HepG2 (cell line): ENCODE results near the gene SLC25A15. TPM values are rescaled to one million over a fixed set of nuclear protein-coding genes. Genes with fewer than 3 reads are reported as not detected.

Experiments
- ATF2 ChIP-seq: sonication (generic); formaldehyde crosslinking; IDR thresholded peaks from 2 replicates; pipeline ENCODE4 v1.4.0; 2020; ENCODE audit warnings: missing genetic modification reagents
- FUBP1 ChIP-seq: sonication (generic); formaldehyde crosslinking; IDR thresholded peaks from 2 replicates; pipeline ENCODE4 v1.5.1; 2020; ENCODE audit warnings: missing genetic modification reagents, mild to moderate bottlenecking, borderline replicate concordance
- HMGA1 ChIP-seq: sonication (generic); formaldehyde crosslinking; conservative IDR thresholded peaks from 2 replicates; pipeline ENCODE4 v1.4.0; 2020; ENCODE audit warnings: missing genetic modification reagents
- HNF1A ChIP-seq, 2 experiments: sonication (generic) in 1 of 2; formaldehyde crosslinking in 1 of 2; IDR thresholded peaks; 2 replicates each; pipeline versions ENCODE4 v1.4.0 to v1.6.1; 2016 to 2020; ENCODE audit warnings: borderline replicate concordance in 1 of 2, low read depth in 1 of 2, mild to moderate bottlenecking in 1 of 2, missing genetic modification reagents in 1 of 2
- IRX3 ChIP-seq: sonication (generic); formaldehyde crosslinking; IDR thresholded peaks from 2 replicates; pipeline ENCODE4 v1.8.1; 2023; ENCODE audit warnings: mild to moderate bottlenecking, low read depth, missing genetic modification reagents, borderline replicate concordance
- KLF13 ChIP-seq: sonication (generic); formaldehyde crosslinking; IDR thresholded peaks from 2 replicates; pipeline ENCODE4 v1.4.0; 2020; ENCODE audit warnings: mild to moderate bottlenecking, missing genetic modification reagents
- MEIS1 ChIP-seq: sonication (generic); formaldehyde crosslinking; IDR thresholded peaks from 2 replicates; pipeline ENCODE4 v1.9.0; 2021; ENCODE audit warnings: mild to moderate bottlenecking, missing genetic modification reagents, moderate library complexity, borderline replicate concordance
- MTA3 ChIP-seq: sonication (generic); formaldehyde crosslinking; IDR thresholded peaks from 2 replicates; pipeline ENCODE4 v1.4.0; 2020; ENCODE audit warnings: missing genetic modification reagents
- RXRB ChIP-seq: IDR thresholded peaks from 2 replicates; pipeline ENCODE4 v1.6.1; 2016; ENCODE audit warnings: borderline replicate concordance, missing genetic modification reagents, missing compliant biosample characterization
- SALL1 ChIP-seq: sonication (generic); formaldehyde crosslinking; IDR thresholded peaks from 2 replicates; pipeline ENCODE4 v1.8.0; 2022; ENCODE audit warnings: mild to moderate bottlenecking, missing genetic modification reagents
- WIZ ChIP-seq: sonication (generic); formaldehyde crosslinking; IDR thresholded peaks from 2 replicates; pipeline ENCODE4 v1.5.1; 2020; ENCODE audit warnings: mild to moderate bottlenecking, missing genetic modification reagents
- ZBTB46 ChIP-seq: sonication (generic); formaldehyde crosslinking; IDR thresholded peaks from 2 replicates; pipeline ENCODE4 v1.4.0; 2020; ENCODE audit warnings: mild to moderate bottlenecking, missing genetic modification reagents, borderline replicate concordance
- ZNF572 ChIP-seq: sonication (generic); formaldehyde crosslinking; IDR thresholded peaks from 2 replicates; pipeline ENCODE4 v1.5.1; 2020; ENCODE audit warnings: mild to moderate bottlenecking, missing genetic modification reagents
- ZNF775 ChIP-seq: sonication (generic); formaldehyde crosslinking; IDR thresholded peaks from 2 replicates; pipeline ENCODE4 v1.4.0; 2020; ENCODE audit warnings: missing genetic modification reagents, mild to moderate bottlenecking, moderate library complexity, borderline replicate concordance
- ZNF839 ChIP-seq: sonication (generic); formaldehyde crosslinking; IDR thresholded peaks from 2 replicates; pipeline ENCODE4 v1.4.0; 2020; ENCODE audit warnings: missing genetic modification reagents, mild to moderate bottlenecking, borderline replicate concordance
- polyA plus RNA-seq, 8 experiments: library from polyadenylated mRNA; depleted of rRNA in 3 of 8; stranded (reverse) in 7 of 8; unstranded in 1 of 8; fragments of >200 nt; fragmentation: Illumina TruSeq in 4 of 8; extraction: Trizol in 4 of 8; gene quantifications; 2 replicates each; pipeline versions ENCODE4 v1.2.1 to v1.2.3, GENCODE V29; 2011 to 2016; ENCODE audit warnings: low read depth in 4 of 8, missing spikeins in 1 of 8, mixed read lengths in 1 of 8; ENCODE audit not compliant: insufficient read depth in 1 of 8
- total RNA-seq, 5 experiments: library from RNA; depleted of rRNA; stranded (reverse); fragments of >200 nt; fragmentation: Illumina TruSeq; extraction: Trizol; gene quantifications; 2 replicates each; pipeline ENCODE4 v1.2.3, GENCODE V29; 2016; ENCODE audit warnings: low read depth in 1 of 5

The SLC25A15 gene
- total and polyA plus RNA-seq, 2 of the 13 experiments (the other 11 are each of a cell fraction or from before 2014, with no cell fraction given): 17.3 to 39.1 TPM

GRCh38 chr13:40770934-40771618 is 18.3 kb upstream of the SLC25A15 start, which contains the start of gene MRPS31 (continued):
- TF ChIP-seq ATF2 (CRISPR knock-in tag) (peak; percentile 92), WIZ (peak; percentile 45; the same call in 1 of the 2 replicates), ZBTB46 (CRISPR knock-in tag) (no peak), ZNF839 (peak; percentile 65; the same call in 1 of the 2 replicates), MTA3 (CRISPR knock-in tag) (no peak), HMGA1 (CRISPR knock-in tag) (no peak), MEIS1 (CRISPR knock-in tag) (peak; percentile 47; the same call in 1 of the 2 replicates), HNF1A (IDR thresholded peaks at IDR 0.05; ENCODE audit: low read depth) (no peak), HNF1A (CRISPR knock-in tag; IDR thresholded peaks at IDR 0.05; ENCODE audit: borderline replicate concordance) (peak; percentile 80; the same call in 1 of the 2 replicates), KLF13 (CRISPR knock-in tag) (no peak), FUBP1 (CRISPR knock-in tag) (no peak), ZNF775 (no peak), RXRB (CRISPR knock-in tag) (peak; percentile 85), ZNF572 (CRISPR knock-in tag) (peak; percentile 84; the same call in 1 of the 2 replicates), SALL1 (peak; percentile 97), IRX3 (peak; percentile 84; the same call in 1 of the 2 replicates)
